ENCODE measurements around the gene WDR64.

- TF ChIP-seq, protein P1, sequence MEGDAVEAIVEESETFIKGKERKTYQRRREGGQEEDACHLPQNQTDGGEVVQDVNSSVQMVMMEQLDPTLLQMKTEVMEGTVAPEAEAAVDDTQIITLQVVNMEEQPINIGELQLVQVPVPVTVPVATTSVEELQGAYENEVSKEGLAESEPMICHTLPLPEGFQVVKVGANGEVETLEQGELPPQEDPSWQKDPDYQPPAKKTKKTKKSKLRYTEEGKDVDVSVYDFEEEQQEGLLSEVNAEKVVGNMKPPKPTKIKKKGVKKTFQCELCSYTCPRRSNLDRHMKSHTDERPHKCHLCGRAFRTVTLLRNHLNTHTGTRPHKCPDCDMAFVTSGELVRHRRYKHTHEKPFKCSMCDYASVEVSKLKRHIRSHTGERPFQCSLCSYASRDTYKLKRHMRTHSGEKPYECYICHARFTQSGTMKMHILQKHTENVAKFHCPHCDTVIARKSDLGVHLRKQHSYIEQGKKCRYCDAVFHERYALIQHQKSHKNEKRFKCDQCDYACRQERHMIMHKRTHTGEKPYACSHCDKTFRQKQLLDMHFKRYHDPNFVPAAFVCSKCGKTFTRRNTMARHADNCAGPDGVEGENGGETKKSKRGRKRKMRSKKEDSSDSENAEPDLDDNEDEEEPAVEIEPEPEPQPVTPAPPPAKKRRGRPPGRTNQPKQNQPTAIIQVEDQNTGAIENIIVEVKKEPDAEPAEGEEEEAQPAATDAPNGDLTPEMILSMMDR (IDR thresholded peaks at IDR 0.05; ENCODE audit: low read depth, low read length), result no peak
- no peak for TF ChIP-seq EZH2phosphoT487 (IDR thresholded peaks at IDR 0.05; ENCODE audit: low read depth)
Measured at GRCh38 chr1:241837416-241837815, 185.3 kb downstream of the WDR64 start.

All from OCI-LY3 (cell line).